ENCODE results near the gene PRSS38.

Gene PRSS38

DNA sequence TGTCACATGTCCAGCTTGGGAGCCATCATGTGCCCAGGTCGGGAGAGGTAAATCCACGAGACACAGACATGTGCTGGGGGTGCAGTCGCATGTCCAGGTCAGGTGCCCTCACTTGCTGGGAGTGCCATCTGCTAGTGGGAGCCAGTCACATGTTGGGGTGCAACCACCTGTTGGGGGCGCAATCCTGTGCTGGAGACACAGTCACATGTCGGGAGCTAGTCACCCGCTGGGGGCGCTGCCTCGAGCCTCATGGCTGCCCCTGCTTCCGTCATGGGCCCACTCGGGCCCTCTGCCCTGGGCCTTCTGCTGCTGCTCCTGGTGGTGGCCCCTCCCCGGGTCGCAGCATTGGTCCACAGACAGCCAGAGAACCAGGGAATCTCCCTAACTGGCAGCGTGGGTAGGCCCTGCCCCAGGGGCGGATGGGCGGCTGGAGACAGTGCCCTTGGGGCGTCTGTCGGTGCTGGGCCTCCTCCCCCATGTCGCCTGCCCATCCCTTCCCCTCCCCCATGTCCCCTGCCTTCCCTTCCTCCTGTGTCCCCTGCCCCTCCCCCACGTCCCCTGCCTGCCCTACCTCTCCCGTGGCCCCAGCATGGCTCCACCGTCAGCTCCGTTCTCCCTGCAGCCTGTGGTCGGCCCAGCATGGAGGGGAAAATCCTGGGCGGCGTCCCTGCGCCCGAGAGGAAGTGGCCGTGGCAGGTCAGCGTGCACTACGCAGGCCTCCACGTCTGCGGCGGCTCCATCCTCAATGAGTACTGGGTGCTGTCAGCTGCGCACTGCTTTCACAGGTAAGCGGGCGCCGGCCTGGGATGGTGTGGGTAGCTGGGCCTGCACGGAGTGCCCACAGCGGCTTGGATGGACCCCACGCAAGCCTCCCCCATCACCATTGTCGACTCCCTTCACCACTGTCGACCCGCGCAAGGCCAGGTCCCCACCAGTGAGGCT lies at the start of gene PRSS38:
PRSS38 (plus strand) TSS at position 208 of the 942 bp plus-strand sequence; CDS start at position 250, 42 bp downstream.
- DNase-seq, result no peak

DNA sequence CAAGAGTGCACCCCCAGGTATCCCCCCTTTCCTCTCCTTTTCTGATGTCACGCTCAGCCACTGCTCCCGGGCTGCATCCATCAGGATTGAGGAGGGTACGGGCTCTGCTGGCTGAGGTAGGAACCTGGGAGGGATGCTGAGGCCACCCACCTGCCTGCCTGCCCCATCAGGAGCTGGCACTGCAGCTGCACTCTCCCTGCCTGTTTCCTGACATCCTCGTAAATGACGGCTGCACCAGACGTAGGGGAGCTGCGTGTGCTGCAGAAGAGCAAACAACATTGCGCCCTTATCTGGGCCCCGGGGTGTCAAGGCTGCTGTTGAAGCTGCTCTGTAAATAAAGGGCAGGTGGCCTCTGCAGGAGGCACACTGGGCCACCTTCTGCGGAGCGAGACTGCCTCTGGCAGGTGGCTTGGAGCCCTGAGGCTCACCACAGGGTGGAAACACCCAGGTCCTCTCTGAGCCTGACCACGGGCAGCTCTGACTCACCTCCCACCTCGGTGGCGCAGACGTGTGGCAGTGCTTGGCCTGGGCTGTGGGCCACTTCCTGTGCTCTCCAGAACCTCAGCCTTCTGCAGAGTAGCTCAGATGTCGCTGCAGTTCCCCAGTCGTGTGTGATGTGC lies 49.4 kb upstream of the PRSS38 start:
- DNase-seq, result peak; percentile 12

DNA sequence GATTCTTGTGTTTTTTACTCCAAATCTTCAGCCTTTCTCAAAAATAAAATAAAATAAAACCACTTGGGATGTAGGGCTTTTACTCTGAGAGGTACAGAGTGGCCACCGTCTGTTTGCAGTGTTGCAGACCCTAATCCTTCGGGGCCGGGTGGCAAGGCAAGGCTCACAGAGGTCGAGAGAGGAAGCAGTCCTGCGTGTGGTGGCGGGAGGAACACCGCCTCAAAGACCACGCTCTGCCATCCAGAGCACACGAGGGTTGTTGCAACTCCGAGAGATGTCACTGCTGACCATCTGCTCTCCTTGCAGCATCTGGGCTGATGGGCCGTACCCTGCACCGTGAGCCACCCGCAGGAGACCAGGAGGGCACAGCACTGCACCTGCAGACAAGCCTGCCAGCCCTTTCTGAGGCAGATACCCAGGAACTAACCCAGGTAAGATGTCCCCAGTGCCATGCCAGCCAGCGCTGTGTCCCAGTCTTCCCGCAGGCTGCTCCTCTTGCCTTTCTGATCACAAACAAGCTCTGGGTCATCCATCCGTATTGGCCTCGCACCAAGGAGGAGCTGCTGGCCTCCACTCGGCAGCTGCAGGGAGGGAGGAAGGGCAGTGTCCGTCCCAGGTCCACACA lies 48.7 kb upstream of the PRSS38 start:
- DNase-seq, result no peak

DNA sequence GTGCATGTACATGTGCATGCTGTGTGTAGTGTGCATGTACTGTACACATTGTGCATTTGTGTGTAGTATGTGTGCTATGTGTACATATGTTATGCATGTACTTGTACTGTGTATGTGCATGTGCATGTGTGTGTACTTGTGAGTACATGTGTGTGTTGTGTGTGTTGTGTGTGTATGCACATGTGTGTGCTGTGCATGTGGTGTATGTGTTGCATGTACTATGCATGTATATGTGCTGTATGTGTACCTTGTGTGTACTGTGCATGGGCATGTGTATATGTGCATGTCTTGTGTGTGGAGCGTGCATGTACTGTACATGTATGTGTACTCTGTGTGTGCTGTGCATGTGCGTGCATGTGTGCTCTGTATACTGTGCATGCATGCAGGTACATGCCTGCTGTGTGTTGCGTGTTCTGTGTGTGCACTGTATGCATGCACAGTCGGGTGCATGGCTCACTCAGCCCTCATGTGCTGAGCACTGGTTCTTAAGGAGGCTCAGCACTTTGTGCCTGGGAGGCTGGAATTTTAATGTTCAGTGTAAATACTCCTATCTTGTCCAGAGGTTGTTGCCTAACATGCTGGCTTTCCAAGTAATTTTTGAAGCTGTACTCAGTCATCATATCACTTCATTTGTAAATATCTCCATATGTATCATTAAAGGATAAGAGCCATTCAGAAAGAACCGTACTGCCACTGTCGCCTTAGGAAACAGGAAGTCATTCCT lies 47.9 kb upstream of the PRSS38 start:
- no peak for DNase-seq

DNA sequence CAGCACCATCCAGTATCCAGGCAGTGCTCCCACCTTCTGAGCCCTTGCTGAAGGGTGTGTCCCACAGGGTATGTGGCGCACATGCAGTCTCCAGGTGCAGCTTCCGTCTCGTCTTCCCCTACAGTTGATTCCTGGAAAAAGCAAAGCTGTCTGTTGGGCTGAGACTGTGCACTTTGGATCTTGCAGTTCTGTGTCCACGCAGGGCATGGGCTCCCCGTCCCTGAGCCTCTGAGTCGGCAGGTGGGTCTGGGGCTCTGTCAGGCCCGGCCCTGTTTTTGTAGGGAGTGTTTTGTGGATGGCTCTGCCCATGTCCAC lies 47.4 kb upstream of the PRSS38 start:
- DNase-seq, result no peak

DNA sequence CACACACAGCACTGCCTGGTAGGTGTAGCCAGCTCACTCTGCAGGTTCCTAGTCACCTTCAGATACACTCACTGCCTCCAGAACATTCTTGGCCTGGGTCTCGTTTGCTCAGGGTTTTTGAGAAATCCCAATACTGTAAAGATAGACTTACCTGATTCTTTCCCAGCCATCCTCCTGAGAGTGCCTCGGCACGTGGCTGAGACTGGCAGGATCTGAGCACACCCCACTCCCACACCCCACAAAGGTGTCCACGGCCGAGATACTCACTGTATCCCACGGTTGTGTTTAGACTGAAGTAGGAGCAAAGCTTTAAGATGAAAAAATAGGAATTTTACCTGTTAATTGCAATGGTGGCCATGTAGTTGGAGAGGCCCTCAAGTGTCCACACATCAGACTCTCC lies 46.8 kb upstream of the PRSS38 start:
- DNase-seq, result no peak

DNA sequence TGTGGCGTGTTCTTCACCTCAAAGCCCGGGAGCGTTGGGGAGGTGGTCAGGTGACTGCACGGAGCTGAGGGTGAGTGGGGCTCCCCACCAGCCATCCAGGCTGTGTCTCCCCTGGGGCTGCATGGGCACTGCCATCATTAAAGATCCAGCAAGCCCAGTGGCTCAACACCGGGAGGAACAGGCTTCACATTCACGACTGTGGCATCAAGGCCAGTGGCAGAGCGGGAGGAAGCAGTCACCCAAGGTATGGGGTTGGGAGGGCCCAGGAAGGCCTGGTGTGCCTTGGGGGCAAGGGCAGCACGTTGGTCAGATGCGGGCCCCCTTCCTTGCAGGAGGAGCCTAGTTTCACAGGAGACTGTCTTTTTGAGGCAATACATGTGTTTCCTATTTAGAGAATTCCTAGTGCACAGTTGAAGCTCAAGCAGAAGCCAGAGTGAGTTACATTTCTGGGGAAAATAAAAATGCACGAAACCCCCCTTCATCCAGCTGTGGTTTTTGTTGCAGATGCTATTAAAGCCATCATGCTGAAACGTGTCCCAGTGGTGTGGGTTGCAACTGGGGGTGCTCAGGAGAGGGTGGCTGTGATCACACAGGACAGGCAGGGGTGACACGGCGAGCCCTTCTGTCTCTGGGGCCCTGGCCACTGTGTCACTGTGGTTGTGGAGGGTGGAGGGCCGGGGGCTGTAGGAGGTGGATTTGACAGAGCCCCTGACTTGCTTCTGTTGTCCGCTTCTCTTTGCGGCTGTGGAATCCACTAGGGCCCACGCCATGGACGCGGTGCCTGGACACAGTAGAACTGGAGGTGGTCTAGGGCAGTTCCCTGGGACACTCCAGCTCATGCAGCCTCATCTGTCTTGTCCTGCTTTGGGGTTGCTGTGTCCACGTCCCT lies 46.2 kb upstream of the PRSS38 start:
- peak; percentile 50 for DNase-seq

DNA sequence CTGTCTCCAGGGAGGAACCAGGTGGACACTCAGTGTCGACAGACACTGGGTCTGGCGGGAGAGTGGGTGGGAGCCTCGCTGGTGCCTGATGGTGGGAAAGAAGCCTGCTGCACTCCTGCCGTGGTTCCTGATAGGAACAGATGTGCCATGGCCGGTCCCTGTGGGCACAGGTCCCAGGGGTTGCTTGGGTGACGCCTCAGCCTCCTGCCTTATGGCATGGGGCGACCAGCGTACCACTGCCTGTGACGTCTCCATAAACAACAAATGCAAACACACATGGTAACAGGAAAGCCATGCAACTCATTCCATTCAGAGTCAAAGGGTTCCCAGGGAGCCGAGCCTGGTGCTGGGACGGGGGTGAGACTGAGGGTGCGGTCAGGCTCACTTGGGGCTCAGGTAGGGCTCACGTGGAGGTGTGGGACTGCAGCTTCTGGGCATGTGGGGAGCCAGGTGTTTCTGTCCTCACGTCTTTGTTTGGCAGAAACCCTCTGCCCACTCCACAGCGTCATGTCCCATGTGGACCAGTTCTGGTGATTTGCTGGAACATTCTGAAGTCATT lies 45.5 kb upstream of the PRSS38 start:
- DNase-seq, result no peak

DNA sequence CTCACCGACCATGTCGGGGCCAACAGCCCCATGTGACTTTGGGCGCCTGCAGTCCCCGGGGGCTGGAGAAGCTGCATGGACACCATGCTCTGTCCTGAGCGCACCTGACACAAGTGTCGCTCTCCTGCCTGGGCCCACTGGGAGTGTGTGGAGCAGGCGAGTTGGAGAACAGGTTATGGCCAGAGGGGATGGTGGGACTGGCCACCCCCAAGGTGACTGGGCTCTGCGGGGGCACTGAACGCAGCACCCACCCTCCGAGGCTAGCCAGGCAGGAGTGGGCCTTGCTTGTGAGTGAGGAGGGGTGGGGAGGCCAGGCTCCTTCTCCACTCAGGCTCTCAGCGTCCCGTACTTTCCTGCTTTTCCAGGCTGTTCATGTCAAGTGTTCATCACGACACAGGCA lies 44.7 kb upstream of the PRSS38 start:
- DNase-seq, result no peak

DNA sequence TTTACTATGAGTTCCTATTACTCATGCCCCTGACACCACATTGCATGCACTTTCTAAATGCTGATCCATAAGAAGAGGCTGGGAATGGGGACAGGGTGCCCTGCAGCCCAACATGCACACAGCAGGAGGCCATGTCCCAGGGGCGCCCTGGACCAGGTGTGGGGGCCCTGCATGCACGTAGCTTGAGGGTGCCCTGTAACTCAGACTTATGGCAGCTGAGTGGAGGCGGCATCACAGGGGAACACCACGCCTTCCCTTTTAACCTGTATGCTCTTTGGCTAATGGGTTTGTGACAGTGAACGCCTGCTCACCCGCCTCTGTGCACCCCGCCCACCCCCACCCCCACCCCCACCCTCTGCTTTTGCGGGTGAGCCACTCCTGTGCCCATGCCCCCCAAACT lies 44.1 kb upstream of the PRSS38 start:
- no peak for DNase-seq

DNA sequence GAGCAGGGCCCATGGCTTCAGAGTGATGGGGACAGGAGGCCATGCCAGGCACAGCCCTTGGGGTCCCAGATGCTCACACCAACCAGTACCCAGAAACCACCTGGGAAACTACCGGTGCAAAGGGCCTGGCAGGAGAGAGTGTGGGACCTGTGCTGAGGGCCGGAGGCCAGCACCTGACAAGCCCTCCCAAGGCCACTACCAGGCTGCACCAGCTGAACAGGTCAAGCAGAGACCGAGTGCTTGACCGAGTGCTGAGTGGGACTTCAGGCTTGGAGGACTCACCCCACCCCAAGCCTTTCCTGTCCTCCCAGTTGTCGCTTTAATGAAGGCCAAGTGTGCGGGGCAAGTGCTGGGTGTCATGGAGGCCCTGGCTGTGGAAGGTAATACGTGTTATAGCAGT lies 43.7 kb upstream of the PRSS38 start:
- DNase-seq, result no peak

DNA sequence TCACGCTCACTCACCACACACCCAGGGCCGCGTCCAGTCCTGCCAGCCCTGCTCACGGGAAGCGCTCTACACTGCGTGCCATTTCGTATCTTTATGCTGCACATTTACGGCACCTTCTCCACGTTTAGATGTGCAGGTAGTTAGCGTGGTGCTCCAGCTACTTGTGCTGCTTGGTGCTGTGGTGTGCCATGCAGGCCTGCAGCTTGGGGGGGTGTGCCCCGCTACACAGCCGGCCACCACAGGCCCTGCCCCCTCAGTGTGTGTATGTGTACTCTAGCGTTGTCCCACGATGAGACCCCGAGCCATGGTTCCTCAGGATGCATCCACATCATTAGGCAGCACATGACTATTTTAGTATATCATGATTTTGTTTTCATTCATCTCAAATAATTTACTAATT lies 41.9 kb upstream of the PRSS38 start:
- DNase-seq, result no peak

DNA sequence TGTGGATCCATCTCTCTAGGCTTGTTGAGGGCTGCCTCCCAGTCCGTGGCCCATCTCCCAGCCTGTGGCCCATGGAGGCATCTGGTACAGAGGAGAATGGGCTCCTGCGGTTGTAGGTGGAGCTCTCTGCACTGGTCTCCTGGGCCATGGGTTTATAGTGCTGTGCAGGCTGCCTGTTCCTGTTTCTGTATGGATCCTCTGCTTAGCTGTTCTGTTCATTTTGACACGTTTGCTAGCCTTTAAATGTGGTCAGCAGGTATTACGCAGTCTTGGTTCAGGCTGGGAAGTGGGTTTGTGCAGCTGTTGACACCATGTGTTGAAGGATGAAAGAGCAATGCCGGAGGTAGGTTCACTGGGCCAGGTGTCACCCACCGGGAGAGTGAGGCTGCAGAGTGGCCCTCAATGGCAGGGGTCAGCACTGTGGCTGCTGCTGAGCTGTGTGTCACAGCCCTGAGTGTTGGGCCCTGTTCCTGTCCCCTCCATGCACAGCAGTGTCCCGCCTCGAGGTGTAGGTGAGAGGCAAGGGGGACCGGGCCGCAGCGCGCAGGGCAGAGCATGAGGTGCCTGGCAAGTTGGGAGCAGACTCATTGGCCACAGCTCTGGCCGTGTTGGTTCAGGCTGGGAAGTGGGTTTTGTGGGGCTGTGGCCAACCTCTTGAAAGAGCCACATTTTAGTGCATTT lies 41.3 kb upstream of the PRSS38 start:
- no peak for DNase-seq

DNA sequence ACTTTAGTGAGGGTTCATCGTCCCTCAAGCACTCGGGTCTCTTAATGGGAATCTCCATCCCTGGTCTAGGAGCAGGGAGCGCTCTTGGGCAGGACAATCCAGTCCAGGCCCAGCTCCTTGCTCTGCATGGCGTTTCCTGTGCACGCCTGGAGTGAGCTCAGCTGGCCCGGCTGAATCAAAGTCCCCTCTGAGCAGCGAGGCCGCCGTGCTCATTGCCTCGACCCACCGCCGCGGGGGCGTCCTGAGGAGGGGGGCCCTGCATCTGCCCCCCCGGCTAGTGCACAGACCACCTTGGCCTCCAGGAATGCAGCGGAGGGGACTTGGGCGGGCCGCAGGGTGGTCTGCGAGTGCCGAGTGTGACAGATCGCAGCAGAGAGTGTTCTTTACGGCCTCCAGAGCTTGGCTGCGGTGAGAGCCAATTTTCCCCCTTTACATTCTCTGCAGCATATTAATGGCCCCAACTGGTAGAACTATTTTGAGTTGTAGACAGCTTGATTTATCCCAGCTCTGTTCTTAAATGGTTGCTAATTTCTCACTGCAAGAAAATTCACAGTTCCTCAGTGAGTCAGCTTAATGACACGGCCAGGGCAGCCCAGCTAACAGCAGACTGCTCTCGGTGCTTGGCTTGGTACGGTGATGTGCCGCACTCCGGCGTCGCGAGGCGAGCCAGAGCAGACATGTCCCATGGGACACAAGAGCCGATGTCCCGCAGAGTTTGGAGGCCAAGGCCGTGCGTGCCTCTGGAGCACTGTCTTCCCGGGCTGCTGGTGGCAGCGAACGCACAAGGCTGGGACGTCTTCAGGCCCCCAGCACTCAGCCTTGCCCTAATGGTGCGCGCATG lies 40.4 kb upstream of the PRSS38 start:
- DNase-seq, result peak; percentile 97

DNA sequence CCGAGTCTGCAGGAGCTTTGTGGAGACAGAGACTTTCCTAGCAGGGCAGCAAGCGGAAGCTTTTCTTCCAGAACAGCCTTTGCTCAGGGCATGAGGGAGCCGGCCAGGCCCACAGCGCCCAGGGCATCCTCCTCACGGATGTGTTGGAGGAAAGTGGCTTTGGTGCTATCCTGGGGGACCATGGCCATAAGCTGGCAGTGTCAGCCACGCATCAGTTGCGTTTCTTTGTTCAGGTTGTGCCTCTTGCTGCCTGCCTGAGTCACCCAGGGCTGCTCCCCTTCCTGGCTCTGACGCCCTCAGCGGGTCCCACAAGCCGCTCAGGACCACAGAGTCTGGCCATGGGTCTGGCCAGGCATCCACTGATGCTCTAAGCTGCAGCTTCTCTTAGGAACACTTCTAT lies 39.6 kb upstream of the PRSS38 start:
- no peak for DNase-seq

DNA sequence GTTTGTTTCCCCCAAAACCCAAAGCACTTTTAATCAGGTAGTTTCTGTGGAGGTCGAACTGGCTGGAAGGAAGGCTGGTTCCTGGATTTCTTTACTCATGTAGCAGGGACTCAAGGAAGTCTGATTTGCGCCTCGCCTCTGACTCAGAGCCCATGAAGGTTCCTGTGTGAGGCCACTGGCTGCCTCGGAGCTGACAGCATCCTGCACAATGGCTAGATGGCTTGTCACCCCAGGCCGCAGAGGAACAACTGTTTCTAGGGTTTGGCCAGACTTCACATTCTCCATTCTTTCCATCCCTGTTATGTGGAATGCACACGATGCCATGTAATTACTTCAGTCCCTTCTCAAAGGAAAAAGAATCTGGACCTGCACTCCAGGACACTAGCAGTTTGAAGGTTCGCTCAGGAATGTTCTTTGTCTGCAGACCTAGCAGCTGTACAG lies 39.1 kb upstream of the PRSS38 start:
- DNase-seq, result peak; percentile 88

DNA sequence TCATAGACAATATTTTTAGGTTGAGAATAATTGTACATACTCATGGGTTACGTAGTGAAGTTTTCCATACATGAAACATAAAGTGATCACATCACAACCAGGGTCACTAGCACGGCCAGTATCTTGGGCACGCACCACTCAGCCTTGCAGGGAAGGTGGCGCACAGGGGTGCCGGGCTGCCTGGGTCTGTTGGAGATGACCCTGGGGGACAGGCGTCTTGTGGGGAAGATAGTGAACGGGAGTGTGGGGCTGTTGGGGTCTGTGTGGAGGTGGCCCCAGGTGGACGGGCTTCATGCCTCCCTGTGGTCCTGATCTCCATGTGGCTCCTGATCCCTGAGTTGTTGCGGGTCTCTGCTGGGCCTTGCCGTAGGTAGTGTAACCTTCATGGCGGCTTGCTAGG lies 38.3 kb upstream of the PRSS38 start:
- DNase-seq, result no peak

DNA sequence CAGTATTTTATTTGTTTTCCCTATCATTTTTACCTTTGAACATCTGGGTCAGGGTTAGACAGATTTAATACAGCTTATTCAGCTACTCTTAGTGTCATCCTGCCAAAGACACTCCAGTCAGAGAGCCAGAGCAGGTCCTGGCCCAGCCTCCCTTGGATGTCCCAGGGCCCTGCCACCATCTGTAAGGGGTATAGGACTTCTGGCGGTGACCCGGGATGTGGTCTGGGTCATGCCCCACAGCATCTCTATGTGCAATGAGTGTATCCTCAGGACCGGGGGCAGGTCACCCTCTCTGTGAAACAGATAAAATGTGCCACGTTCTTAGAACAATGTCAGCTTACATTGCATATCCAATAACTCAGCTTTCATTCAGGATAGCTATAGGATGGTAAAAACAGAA lies 37.8 kb upstream of the PRSS38 start:
- no peak for DNase-seq

DNA sequence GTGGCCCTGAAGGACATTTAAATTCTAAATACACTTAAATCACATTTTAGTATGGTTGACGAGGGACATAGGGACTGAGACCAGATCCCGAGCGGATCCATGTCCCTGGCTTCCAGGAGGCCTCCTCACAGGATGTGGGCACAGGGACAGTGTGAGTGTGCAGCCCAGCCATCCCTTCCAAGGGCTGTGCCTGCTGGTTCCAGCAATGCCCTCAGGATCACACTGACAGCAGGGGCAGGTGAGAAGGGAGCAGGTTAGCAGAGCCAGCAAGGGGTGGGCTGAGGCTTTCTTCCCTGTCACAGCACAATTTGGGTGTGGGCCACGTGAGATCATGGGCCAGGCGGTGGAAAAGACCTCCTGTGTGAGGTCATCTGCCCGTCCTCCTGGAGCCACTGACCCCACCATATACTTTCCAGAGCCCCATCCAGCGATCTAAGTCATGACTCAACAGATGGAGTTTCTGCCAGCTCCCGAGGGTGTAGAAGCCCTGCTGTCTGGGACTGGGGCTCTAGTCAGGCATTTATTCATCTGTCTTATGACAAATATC lies 37.0 kb upstream of the PRSS38 start:
- peak; percentile 54 for DNase-seq

DNA sequence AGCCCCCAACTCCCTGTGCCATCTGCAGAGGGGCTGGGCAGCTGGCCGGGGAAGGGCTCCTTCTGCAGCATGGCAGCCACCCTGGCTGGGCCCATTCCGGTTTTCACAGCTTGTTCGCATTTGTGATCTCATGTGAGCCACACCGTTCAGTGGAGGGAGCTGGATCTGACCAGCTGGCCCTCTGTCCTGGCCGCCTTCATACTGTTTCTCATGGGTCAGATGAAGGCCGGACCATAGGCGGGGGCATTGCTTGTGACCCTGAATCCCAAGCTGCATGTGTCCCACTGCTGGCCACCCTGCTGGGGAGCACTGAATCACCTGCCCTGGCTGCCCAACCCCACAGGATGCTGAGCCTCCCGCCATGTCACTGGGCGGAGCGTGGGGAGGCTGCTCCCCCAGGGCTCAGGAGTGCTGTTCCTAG lies 36.4 kb upstream of the PRSS38 start:
- no peak for DNase-seq

All from fibroblast of skin of right quadriceps (primary cell).